ENCODE data around the gene NEUROD1. TPM values are rescaled to one million over a fixed set of nuclear protein-coding genes. Genes with fewer than 3 reads are reported as not detected.
"Not testable (repeated sequence)": the region's sequence is repeated elsewhere in the genome, so short reads cannot be mapped to it uniquely, and the experiment has no call there.

Gene NEUROD1
- total RNA-seq = not detected in 2 replicates

- DNase-seq (ENCODE audit: extremely low read depth, low read depth, low spot score) = no peak
These were observed at the start of gene NEUROD1 for GRCh38 chr2:181680055-181680936. Gene NEUROD1, minus strand, starts transcription at chr2:181680517. Its CDS starts 1,657 bp downstream, at chr2:181678860.

- DNase-seq (ENCODE audit: extremely low read depth, low read depth, low spot score) = no peak
These were observed 45.2 kb upstream of the NEUROD1 start for GRCh38 chr2:181725476-181725875.

- DNase-seq (ENCODE audit: extremely low read depth, low read depth, low spot score) = no peak
These were observed 44.3 kb upstream of the NEUROD1 start for GRCh38 chr2:181724662-181725061.

GRCh38 chr2:181723731-181724130 is 43.4 kb upstream of the NEUROD1 start:
- no peak for DNase-seq (ENCODE audit: extremely low read depth, low read depth, low spot score)

GRCh38 chr2:181715033-181715630 is 34.8 kb upstream of the NEUROD1 start:
- peak; percentile 73 for DNase-seq (ENCODE audit: extremely low read depth, low read depth, low spot score)

- DNase-seq (ENCODE audit: extremely low read depth, low read depth, low spot score) = not testable (repeated sequence)
These were observed 30.7 kb upstream of the NEUROD1 start for GRCh38 chr2:181711051-181711450.

- not testable (repeated sequence) for DNase-seq (ENCODE audit: extremely low read depth, low read depth, low spot score)
These were observed 22.2 kb upstream of the NEUROD1 start for GRCh38 chr2:181702519-181702918.

- no peak for DNase-seq (ENCODE audit: extremely low read depth, low read depth, low spot score)
These were observed 17.9 kb upstream of the NEUROD1 start for GRCh38 chr2:181698223-181698622.

GRCh38 chr2:181697571-181697970 is 17.3 kb upstream of the NEUROD1 start:
- DNase-seq (ENCODE audit: extremely low read depth, low read depth, low spot score) = no peak

- DNase-seq (ENCODE audit: extremely low read depth, low read depth, low spot score) = no peak
These were observed 16.8 kb upstream of the NEUROD1 start for GRCh38 chr2:181697126-181697525.

GRCh38 chr2:181694271-181694670 is 14.0 kb upstream of the NEUROD1 start:
- DNase-seq (ENCODE audit: extremely low read depth, low read depth, low spot score) = no peak

- DNase-seq (ENCODE audit: extremely low read depth, low read depth, low spot score) = no peak
These were observed 10.5 kb upstream of the NEUROD1 start for GRCh38 chr2:181690860-181691259.

GRCh38 chr2:181686576-181687185 is 6.4 kb upstream of the NEUROD1 start:
- DNase-seq (ENCODE audit: extremely low read depth, low read depth, low spot score) = no peak

GRCh38 chr2:181685150-181685688 is 4.9 kb upstream of the NEUROD1 start:
- no peak for DNase-seq (ENCODE audit: extremely low read depth, low read depth, low spot score)

GRCh38 chr2:181684454-181685149 is 4.3 kb upstream of the NEUROD1 start:
- no peak for DNase-seq (ENCODE audit: extremely low read depth, low read depth, low spot score)

- DNase-seq (ENCODE audit: extremely low read depth, low read depth, low spot score) = no peak
These were observed 3.5 kb upstream of the NEUROD1 start for GRCh38 chr2:181683518-181684453.

GRCh38 chr2:181682795-181683517 is 2.6 kb upstream of the NEUROD1 start:
- no peak for DNase-seq (ENCODE audit: extremely low read depth, low read depth, low spot score)

GRCh38 chr2:181682026-181682789 is 1.9 kb upstream of the NEUROD1 start:
- no peak for DNase-seq (ENCODE audit: extremely low read depth, low read depth, low spot score)

Data from glomerular endothelial cell (primary cell).